HepG2 (cell line): Measurements from ENCODE around the gene MTR. TPM values are rescaled to one million over a fixed set of nuclear protein-coding genes. Genes with fewer than 3 reads are reported as not detected.

Experiments
- DBP ChIP-seq: sonication (generic); formaldehyde crosslinking; IDR thresholded peaks from 2 replicates; pipeline ENCODE4 v1.4.0; 2020; ENCODE audit warnings: missing genetic modification reagents; ENCODE audit errors: not compliant biosample characterization
- FOSL1 ChIP-seq: sonication (generic); formaldehyde crosslinking; IDR thresholded peaks from 2 replicates; pipeline ENCODE4 v1.9.0; 2021; ENCODE audit warnings: missing genetic modification reagents, borderline replicate concordance
- FOXA3 ChIP-seq: IDR thresholded peaks from 2 replicates; pipeline ENCODE4 v1.6.1; 2016; ENCODE audit warnings: missing genetic modification reagents, missing compliant biosample characterization
- HCFC1 ChIP-seq: fragments of 150-350 bp; IDR thresholded peaks from 2 replicates; pipeline ENCODE4 v1.6.1; 2014; ENCODE audit warnings: low read depth, low read length
- HOXA9 ChIP-seq: sonication (generic); formaldehyde crosslinking; IDR thresholded peaks from 2 replicates; pipeline ENCODE4 v1.8.1; 2022; ENCODE audit warnings: missing genetic modification reagents, mild to moderate bottlenecking, moderate library complexity, borderline replicate concordance
- NAIF1 ChIP-seq: sonication (generic); formaldehyde crosslinking; IDR thresholded peaks from 2 replicates; pipeline ENCODE4 v1.5.0; 2020; ENCODE audit warnings: mild to moderate bottlenecking, missing genetic modification reagents, borderline replicate concordance
- NCOA2 ChIP-seq: sonication (generic); formaldehyde crosslinking; IDR thresholded peaks from 2 replicates; pipeline ENCODE4 v1.8.0; 2022; ENCODE audit warnings: inconsistent platforms
- REXO4 ChIP-seq: sonication (generic); formaldehyde crosslinking; IDR thresholded peaks from 2 replicates; pipeline ENCODE4 v1.8.0; 2022; ENCODE audit warnings: missing genetic modification reagents, mild to moderate bottlenecking, borderline replicate concordance
- RFX3 ChIP-seq: IDR thresholded peaks from 2 replicates; pipeline ENCODE4 v1.6.1; 2016; ENCODE audit warnings: missing biosample characterization, missing genetic modification reagents
- SMAD9 ChIP-seq: sonication (generic); formaldehyde crosslinking; IDR thresholded peaks from 2 replicates; pipeline ENCODE4 v1.5.1; 2020; ENCODE audit warnings: mild to moderate bottlenecking, missing genetic modification reagents
- SSRP1 ChIP-seq: IDR thresholded peaks from 2 replicates; pipeline ENCODE4 v1.6.1; 2016; ENCODE audit warnings: control low read depth
- TBL1XR1 ChIP-seq: fragments of 150-350 bp; IDR thresholded peaks from 2 replicates; pipeline ENCODE4 v1.6.1; 2014; ENCODE audit warnings: borderline replicate concordance, low read length; ENCODE audit not compliant: partially characterized antibody
- TEAD3 ChIP-seq: optimal IDR thresholded peaks from 2 replicates; pipeline ENCODE3; 2016; ENCODE audit warnings: borderline replicate concordance
- THAP11 ChIP-seq: IDR thresholded peaks from 2 replicates; pipeline ENCODE4 v1.6.1; 2016; ENCODE audit warnings: missing biosample characterization, missing genetic modification reagents
- ZC3H4 ChIP-seq: sonication (generic); formaldehyde crosslinking; IDR thresholded peaks from 2 replicates; pipeline ENCODE4 v1.4.0; 2020; ENCODE audit warnings: missing genetic modification reagents, borderline replicate concordance
- ZFAT ChIP-seq: sonication (generic); formaldehyde crosslinking; conservative IDR thresholded peaks from 2 replicates; pipeline ENCODE4 v1.8.1; 2023; ENCODE audit warnings: missing genetic modification reagents, inconsistent platforms
- ZNF17 ChIP-seq: sonication (generic); formaldehyde crosslinking; IDR thresholded peaks from 2 replicates; pipeline ENCODE4 v1.5.0; 2020; ENCODE audit warnings: mild to moderate bottlenecking, missing genetic modification reagents
- ZNF407 ChIP-seq: sonication (generic); formaldehyde crosslinking; IDR thresholded peaks from one replicate; pipeline ENCODE4 v1.5.1; 2020; ENCODE audit warnings: mild to moderate bottlenecking, missing genetic modification reagents; ENCODE audit errors: not compliant biosample characterization
- ZNF670 ChIP-seq: sonication (generic); formaldehyde crosslinking; IDR thresholded peaks from 2 replicates; pipeline ENCODE4 v1.8.0; 2022; ENCODE audit warnings: mild to moderate bottlenecking, missing genetic modification reagents, borderline replicate concordance
- polyA plus RNA-seq, 8 experiments: library from polyadenylated mRNA; depleted of rRNA in 3 of 8; stranded (reverse) in 7 of 8; unstranded in 1 of 8; fragments of >200 nt; fragmentation: Illumina TruSeq in 4 of 8; extraction: Trizol in 4 of 8; gene quantifications; 2 replicates each; pipeline versions ENCODE4 v1.2.1 to v1.2.3, GENCODE V29; 2011 to 2016; ENCODE audit warnings: low read depth in 4 of 8, missing spikeins in 1 of 8, mixed read lengths in 1 of 8; ENCODE audit not compliant: insufficient read depth in 1 of 8
- total RNA-seq, 5 experiments: library from RNA; depleted of rRNA; stranded (reverse); fragments of >200 nt; fragmentation: Illumina TruSeq; extraction: Trizol; gene quantifications; 2 replicates each; pipeline ENCODE4 v1.2.3, GENCODE V29; 2016; ENCODE audit warnings: low read depth in 1 of 5
- TF ChIP-seq, protein P1 (sequence below): sonication (generic); formaldehyde crosslinking; IDR thresholded peaks from 2 replicates; pipeline ENCODE4 v1.4.0; 2020; ENCODE audit warnings: missing genetic modification reagents, borderline replicate concordance

The MTR gene
- total and polyA plus RNA-seq, 2 of the 13 experiments (the other 11 are each of a cell fraction or from before 2014, with no cell fraction given) = 16.3 to 36.1 TPM

DNA sequence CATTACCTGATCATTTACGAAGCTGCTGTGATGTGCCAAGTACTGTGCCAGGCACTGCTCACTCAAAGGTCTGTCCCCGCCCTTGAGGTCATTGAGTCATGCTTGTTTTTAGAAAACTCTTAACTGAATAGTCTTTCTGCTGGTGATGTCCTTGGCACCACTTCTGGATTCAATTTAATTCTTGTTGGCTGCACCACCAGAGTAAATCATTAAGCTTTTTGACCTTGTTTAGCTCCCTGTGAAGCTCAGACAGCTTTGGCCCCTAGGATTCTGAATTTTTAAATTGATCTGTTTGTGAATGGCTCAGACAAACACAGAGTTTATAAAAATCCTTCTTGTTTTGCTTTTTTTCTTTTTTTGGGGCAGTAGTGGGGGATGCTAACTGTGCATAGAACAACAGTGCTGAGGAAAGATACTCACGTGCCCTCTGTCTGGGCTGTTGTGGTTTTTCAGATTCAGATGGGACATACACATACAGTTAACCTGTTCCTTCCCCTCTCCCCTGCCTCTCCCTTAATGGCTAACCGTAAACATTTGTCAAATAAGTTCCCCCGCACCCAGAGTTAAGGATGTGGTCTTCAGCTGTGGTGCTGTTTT, 67.6 kb downstream of the MTR start (continued):
- TF ChIP-seq, protein P1, sequence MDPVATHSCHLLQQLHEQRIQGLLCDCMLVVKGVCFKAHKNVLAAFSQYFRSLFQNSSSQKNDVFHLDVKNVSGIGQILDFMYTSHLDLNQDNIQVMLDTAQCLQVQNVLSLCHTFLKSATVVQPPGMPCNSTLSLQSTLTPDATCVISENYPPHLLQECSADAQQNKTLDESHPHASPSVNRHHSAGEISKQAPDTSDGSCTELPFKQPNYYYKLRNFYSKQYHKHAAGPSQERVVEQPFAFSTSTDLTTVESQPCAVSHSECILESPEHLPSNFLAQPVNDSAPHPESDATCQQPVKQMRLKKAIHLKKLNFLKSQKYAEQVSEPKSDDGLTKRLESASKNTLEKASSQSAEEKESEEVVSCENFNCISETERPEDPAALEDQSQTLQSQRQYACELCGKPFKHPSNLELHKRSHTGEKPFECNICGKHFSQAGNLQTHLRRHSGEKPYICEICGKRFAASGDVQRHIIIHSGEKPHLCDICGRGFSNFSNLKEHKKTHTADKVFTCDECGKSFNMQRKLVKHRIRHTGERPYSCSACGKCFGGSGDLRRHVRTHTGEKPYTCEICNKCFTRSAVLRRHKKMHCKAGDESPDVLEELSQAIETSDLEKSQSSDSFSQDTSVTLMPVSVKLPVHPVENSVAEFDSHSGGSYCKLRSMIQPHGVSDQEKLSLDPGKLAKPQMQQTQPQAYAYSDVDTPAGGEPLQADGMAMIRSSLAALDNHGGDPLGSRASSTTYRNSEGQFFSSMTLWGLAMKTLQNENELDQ (CRISPR knock-in tag) = no peak
- peak; percentile 82 for TF ChIP-seq FOXA3 (CRISPR knock-in tag)
- 0 out of 2 replicates have a peak, but pooled peaks have one; percentile 7 for TF ChIP-seq SSRP1 (CRISPR knock-in tag)
- TF ChIP-seq NCOA2 = peak; percentile 85
- peak; percentile 57; the same call in 1 of the 2 replicates for TF ChIP-seq FOSL1 (CRISPR knock-in tag)
- no peak for TF ChIP-seq ZC3H4 (CRISPR knock-in tag)
- TF ChIP-seq TEAD3 (CRISPR knock-in tag) = peak; percentile 8
- TF ChIP-seq THAP11 = peak; percentile 47
- TF ChIP-seq HCFC1 = no peak
- TF ChIP-seq HOXA9 = no peak
- no peak for TF ChIP-seq REXO4
- TF ChIP-seq SMAD9 (CRISPR knock-in tag) = no peak
- TF ChIP-seq ZFAT = no peak
- TF ChIP-seq ZNF670 (CRISPR knock-in tag) = no peak
- no peak for TF ChIP-seq NAIF1 (CRISPR knock-in tag)
- no peak for TF ChIP-seq RFX3 (CRISPR knock-in tag)
- no peak for TF ChIP-seq DBP
- no peak for TF ChIP-seq ZNF17 (CRISPR knock-in tag)
- TF ChIP-seq TBL1XR1 = peak; percentile 75
- TF ChIP-seq ZNF407 (CRISPR knock-in tag) = no peak
